Hypothalamus (tissue), 51 donors: ENCODE data around the gene CDK5RAP3.
"Not testable (repeated sequence)": the region's sequence is repeated elsewhere in the genome, so short reads cannot be mapped to it uniquely, and the experiment has no call there.

Source experiments
- DNase-seq, 51 donors: peaks; one replicate each; lab custom pipeline; 2025; lab: John Stamatoyannopoulos, UW

Gene CDK5RAP3

GRCh38 chr17:48016112-48016511, 45.2 kb downstream of the CDK5RAP3 start:
- no peak for DNase-seq

- not testable (repeated sequence) for DNase-seq
Observed at GRCh38 chr17:48017817-48018158, 46.9 kb downstream of the CDK5RAP3 start.

- no peak for DNase-seq
Observed at GRCh38 chr17:48021934-48022333, 51.0 kb downstream of the CDK5RAP3 start.

GRCh38 chr17:48022901-48023300, 52.0 kb downstream of the CDK5RAP3 start:
- DNase-seq = no peak

GRCh38 chr17:48023400-48024148, 52.7 kb downstream of the CDK5RAP3 start:
- DNase-seq = peak in 50 of 51 donors; percentile 20 to 92 (median 81)

- peak in 7 of 51 donors; percentile 23 to 53 (median 43) for DNase-seq
Observed at GRCh38 chr17:48024149-48025039, 53.5 kb downstream of the CDK5RAP3 start.

- peak; percentile 57 to 99 (median 97) for DNase-seq
Observed at GRCh38 chr17:48025040-48025903, 54.4 kb downstream of the CDK5RAP3 start.

- no peak for DNase-seq
Observed at GRCh38 chr17:48025904-48026501, 55.1 kb downstream of the CDK5RAP3 start.

GRCh38 chr17:48026502-48027321, 55.8 kb downstream of the CDK5RAP3 start:
- peak in 48 of 51 donors; percentile 13 to 87 (median 64) for DNase-seq

- DNase-seq = no peak
Observed at GRCh38 chr17:48027322-48027981, 56.5 kb downstream of the CDK5RAP3 start.

- no peak for DNase-seq
Observed at GRCh38 chr17:48028736-48029135, 57.8 kb downstream of the CDK5RAP3 start.

GRCh38 chr17:48030531-48030930, 59.6 kb downstream of the CDK5RAP3 start:
- DNase-seq = no peak
